ENCODE measurements around the gene SPDYE2.
"Not testable (repeated sequence)": the region's sequence is repeated elsewhere in the genome, so short reads cannot be mapped to it uniquely, and the experiment has no call there.

SPDYE2 gene

GRCh38 chr7:102532127-102532526, 18.9 kb upstream of the SPDYE2 start:
- DNase-seq (ENCODE audit: extremely low spot score, insufficient read length, low read depth); FAIRE-seq: not testable (repeated sequence)

- not testable (repeated sequence) for DNase-seq (ENCODE audit: extremely low spot score, insufficient read length, low read depth); FAIRE-seq
Observed at GRCh38 chr7:102535062-102535615, 15.9 kb upstream of the SPDYE2 start.

- FAIRE-seq; DNase-seq (ENCODE audit: extremely low spot score, insufficient read length, low read depth): not testable (repeated sequence)
Observed at GRCh38 chr7:102540604-102541003, 10.4 kb upstream of the SPDYE2 start.

GRCh38 chr7:102542083-102542482, 8.9 kb upstream of the SPDYE2 start:
- not testable (repeated sequence) for FAIRE-seq; DNase-seq (ENCODE audit: extremely low spot score, insufficient read length, low read depth)

GRCh38 chr7:102542771-102543170, 8.3 kb upstream of the SPDYE2 start:
- FAIRE-seq; DNase-seq (ENCODE audit: extremely low spot score, insufficient read length, low read depth): not testable (repeated sequence)

GRCh38 chr7:102543596-102543995, 7.4 kb upstream of the SPDYE2 start, which contains the start of gene UPK3BL2:
Gene UPK3BL2 (minus strand): TSS chr7:102543696. CDS start chr7:102543636, 60 bp downstream.
- not testable (repeated sequence) for DNase-seq (ENCODE audit: extremely low spot score, insufficient read length, low read depth); FAIRE-seq

GRCh38 chr7:102544372-102544771, 6.7 kb upstream of the SPDYE2 start:
- DNase-seq (ENCODE audit: extremely low spot score, insufficient read length, low read depth); FAIRE-seq: not testable (repeated sequence)

GRCh38 chr7:102545288-102545687, 5.7 kb upstream of the SPDYE2 start:
- FAIRE-seq; DNase-seq (ENCODE audit: extremely low spot score, insufficient read length, low read depth): not testable (repeated sequence)

GRCh38 chr7:102546353-102546752, 4.7 kb upstream of the SPDYE2 start:
- DNase-seq (ENCODE audit: extremely low spot score, insufficient read length, low read depth); FAIRE-seq: not testable (repeated sequence)

GRCh38 chr7:102568620-102569019, 17.6 kb downstream of the SPDYE2 start:
- not testable (repeated sequence) for FAIRE-seq; DNase-seq (ENCODE audit: extremely low spot score, insufficient read length, low read depth)

- FAIRE-seq: not testable (repeated sequence)
Observed at GRCh38 chr7:102572261-102573239, 21.5 kb downstream of the SPDYE2 start, which contains the start of gene POLR2J3. Gene POLR2J3 (minus strand): TSS chr7:102572583. CDS start chr7:102572521, 62 bp downstream.

GRCh38 chr7:102574607-102575006, 23.6 kb downstream of the SPDYE2 start:
- not testable (repeated sequence) for DNase-seq (ENCODE audit: extremely low spot score, insufficient read length, low read depth); FAIRE-seq

More at GRCh38 chr7:102572261-102573239, 21.5 kb downstream of the SPDYE2 start, which contains the start of gene POLR2J3:
- DNase-seq (ENCODE audit: extremely low spot score, insufficient read length, low read depth): not testable (repeated sequence)

- not testable (repeated sequence) for FAIRE-seq; DNase-seq (ENCODE audit: extremely low spot score, insufficient read length, low read depth)
Observed at GRCh38 chr7:102576363-102576762, 25.3 kb downstream of the SPDYE2 start.

GRCh38 chr7:102577315-102578240, 26.6 kb downstream of the SPDYE2 start:
- DNase-seq (ENCODE audit: extremely low spot score, insufficient read length, low read depth); FAIRE-seq: not testable (repeated sequence)

- DNase-seq (ENCODE audit: extremely low spot score, insufficient read length, low read depth); FAIRE-seq: not testable (repeated sequence)
Observed at GRCh38 chr7:102578486-102578885, 27.5 kb downstream of the SPDYE2 start.

GRCh38 chr7:102581722-102582121, 30.7 kb downstream of the SPDYE2 start:
- DNase-seq (ENCODE audit: extremely low spot score, insufficient read length, low read depth); FAIRE-seq: not testable (repeated sequence)

- not testable (repeated sequence) for DNase-seq (ENCODE audit: extremely low spot score, insufficient read length, low read depth); FAIRE-seq
Observed at GRCh38 chr7:102583495-102583894, 32.5 kb downstream of the SPDYE2 start.

- DNase-seq (ENCODE audit: extremely low spot score, insufficient read length, low read depth); FAIRE-seq: not testable (repeated sequence)
Observed at GRCh38 chr7:102589857-102590256, 38.8 kb downstream of the SPDYE2 start.

GRCh38 chr7:102592477-102593019, 41.5 kb downstream of the SPDYE2 start:
- DNase-seq (ENCODE audit: extremely low spot score, insufficient read length, low read depth); FAIRE-seq: not testable (repeated sequence)

Data from GM18507 (cell line).